ENCODE results near the gene PPIF. TPM values are rescaled to one million over a fixed set of nuclear protein-coding genes. Genes with fewer than 3 reads are reported as not detected.

PPIF gene
- total RNA-seq, 4 donors from 2014 or later: 0.26 to 22.6 (median 12.7) TPM

GRCh38 chr10:79392020-79392398 is 44.7 kb downstream of the PPIF start:
- intact Hi-C loops (cut with DNase I; ENCODE audit: low total_unique reads): no loop called here
- Histone ChIP-seq H3K36me3 (no peaks in the 10 kb centered on the region), H3K4me3 (no peak overlapping the region), H3K9me3 (no peaks in the 10 kb centered on the region), H3K27ac (peak overlapping the region; percentile 57 to 73), H3K4me1 (peaks cover 8 to 9% of the 10 kb centered on the region in 2 donors), H3K27me3 (no peaks in the 10 kb centered on the region)
- DNase-seq: peak in 1 of 2 donors; percentile 17
- TF ChIP-seq CTCF (IDR thresholded peaks at IDR 0.05): no peak
- no peak for TF ChIP-seq POLR2A (IDR thresholded peaks at IDR 0.05)

GRCh38 chr10:79392506-79393176 is 45.4 kb downstream of the PPIF start:
- Histone ChIP-seq H3K4me1 (peaks cover 15% of the 10 kb centered on the region in 2 donors), H3K27ac (peak overlapping the region; percentile 57 to 73)
- DNase-seq: peak in 1 of 2 donors; percentile 12

GRCh38 chr10:79393221-79393923 is 46.1 kb downstream of the PPIF start:
- Histone ChIP-seq H3K36me3 (no peaks in the 10 kb centered on the region), H3K9me3 (no peaks in the 10 kb centered on the region), H3K4me3 (no peak overlapping the region), H3K27me3 (no peaks in the 10 kb centered on the region), H3K4me1 (peaks cover 22% of the 10 kb centered on the region in 2 donors), H3K27ac (peak overlapping the region in 1 of 2 donors; percentile 57)
- intact Hi-C loops (cut with DNase I; ENCODE audit: low total_unique reads): no loop called here
- DNase-seq: peak in 1 of 2 donors; percentile 10
- TF ChIP-seq POLR2A (IDR thresholded peaks at IDR 0.05) (no peak), CTCF (IDR thresholded peaks at IDR 0.05) (no peak)

More at GRCh38 chr10:79392506-79393176, 45.4 kb downstream of the PPIF start:
- Histone ChIP-seq H3K9me3 (no peaks in the 10 kb centered on the region), H3K36me3 (no peaks in the 10 kb centered on the region), H3K27me3 (no peaks in the 10 kb centered on the region), H3K4me3 (no peak overlapping the region)
- intact Hi-C loops (cut with DNase I; ENCODE audit: low total_unique reads): no loop called here
- TF ChIP-seq CTCF (IDR thresholded peaks at IDR 0.05) (no peak), POLR2A (IDR thresholded peaks at IDR 0.05) (no peak)

- Histone ChIP-seq H3K9me3 (no peaks in the 10 kb centered on the region), H3K4me1 (peaks cover 22 to 28% of the 10 kb centered on the region in 2 donors), H3K36me3 (no peaks in the 10 kb centered on the region), H3K27ac (peak overlapping the region; percentile 4 to 9), H3K27me3 (no peaks in the 10 kb centered on the region), H3K4me3 (no peak overlapping the region)
- TF ChIP-seq POLR2A (IDR thresholded peaks at IDR 0.05): no peak
- TF ChIP-seq CTCF (IDR thresholded peaks at IDR 0.05): no peak
- peak; percentile 15 to 18 for DNase-seq
- intact Hi-C loops (cut with DNase I; ENCODE audit: low total_unique reads): no loop called here
These were observed 46.8 kb downstream of the PPIF start for GRCh38 chr10:79393924-79394610.
